Measurements from ENCODE around the gene FCGR3A.

FCGR3A gene

DNA sequence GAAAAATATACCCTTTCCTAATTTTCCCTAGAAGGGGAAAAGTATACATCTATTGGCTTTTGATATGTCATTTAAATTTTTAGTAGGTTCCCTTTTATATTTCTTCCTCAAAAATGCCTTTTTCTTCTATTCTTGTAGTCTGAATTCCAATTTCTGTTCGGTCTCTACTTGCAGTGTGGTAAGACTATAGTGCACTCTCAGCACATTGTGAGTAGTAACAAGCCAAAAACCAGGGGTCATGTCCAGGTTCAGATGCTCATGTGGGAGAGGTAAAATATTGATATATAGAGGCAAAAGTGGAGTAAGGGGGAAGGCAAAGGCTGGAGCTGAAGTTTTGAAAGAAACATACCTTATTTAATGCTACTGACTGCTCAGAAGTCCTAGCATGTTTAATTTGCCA lies 48.4 kb downstream of the FCGR3A start:
- DNase-seq (ENCODE audit: low spot score) = no peak

DNA sequence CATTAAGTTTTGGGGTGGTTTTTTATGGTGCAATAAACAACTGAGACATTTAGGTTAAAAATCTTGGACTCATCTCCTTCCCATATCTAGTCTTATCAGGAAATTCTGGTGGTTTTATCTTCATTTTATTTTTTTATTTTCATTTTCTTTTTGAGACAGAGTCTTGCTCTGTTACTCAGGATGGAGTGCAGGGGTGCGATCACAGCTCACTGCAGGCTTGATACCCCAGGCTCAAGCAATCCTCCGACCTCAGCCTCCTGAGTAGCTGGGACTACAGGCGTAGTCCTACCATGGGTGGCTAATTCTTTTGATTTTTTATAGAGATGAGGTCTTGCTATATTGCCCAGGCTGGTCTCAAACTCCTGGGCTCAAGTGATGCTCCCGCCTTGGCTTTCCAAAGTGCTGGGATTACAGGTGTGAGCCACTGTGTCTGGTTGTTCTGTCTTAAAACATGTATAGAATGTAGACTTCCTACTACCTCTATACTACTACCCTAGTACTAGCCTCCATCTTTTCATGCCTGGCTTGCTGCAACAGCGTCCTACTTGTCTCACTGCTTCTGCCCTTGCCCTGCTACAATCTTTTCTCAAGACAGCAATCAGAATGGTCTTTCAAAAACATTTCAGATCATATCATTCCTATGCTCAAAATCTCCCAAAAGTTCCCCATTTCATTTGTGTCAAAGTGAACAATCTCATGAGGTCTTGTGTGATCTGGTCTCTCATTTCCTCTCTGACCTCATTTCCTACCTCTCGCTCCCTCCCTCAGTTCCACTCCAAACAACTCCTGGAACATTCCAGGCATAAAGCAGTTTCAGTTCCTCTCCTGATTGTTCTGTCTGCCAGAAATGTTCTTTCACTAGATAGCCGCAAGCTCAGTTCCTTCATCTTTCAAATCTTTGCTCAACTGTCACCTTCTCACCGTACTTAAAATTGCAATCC lies 50.2 kb downstream of the FCGR3A start:
- DNase-seq (ENCODE audit: low spot score) = no peak

DNA sequence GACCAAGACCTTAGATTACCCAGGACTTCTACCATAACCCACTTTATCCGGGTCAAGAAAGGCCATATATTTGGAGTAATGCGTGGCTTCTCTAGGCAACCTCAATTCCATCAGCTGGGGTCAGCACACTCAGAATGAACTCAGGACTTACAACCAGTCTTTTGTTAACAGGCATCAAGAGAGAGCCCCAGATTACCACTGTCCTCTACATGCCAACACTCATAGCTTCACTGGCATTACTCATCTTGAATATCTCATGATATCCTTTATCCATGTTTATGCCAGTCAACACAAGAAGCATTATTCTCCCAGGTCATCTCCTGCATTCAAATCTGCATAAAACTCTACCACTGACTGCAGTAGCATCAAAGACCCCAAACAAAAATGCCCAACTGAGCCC lies 51.0 kb downstream of the FCGR3A start:
- DNase-seq (ENCODE audit: low spot score) = no peak

DNA sequence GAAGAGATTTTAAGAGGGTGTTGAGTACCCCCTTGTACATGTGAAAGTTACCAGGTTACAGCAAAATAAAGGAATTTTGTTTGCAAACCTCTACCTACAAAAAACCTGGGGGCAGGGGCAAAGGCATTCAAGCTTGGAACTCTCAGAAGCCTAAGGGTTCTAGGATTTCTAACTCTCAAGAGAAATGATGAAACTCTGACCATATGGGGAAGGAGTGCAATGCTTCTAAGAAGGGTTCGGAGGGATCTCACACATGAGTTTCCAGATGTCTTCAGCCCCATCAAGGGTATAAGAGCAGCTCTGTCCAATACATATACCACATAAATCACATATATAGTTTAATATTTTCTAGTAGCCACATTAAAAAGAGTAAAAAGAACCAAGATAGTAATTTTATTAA lies 51.7 kb downstream of the FCGR3A start:
- no peak for DNase-seq (ENCODE audit: low spot score)

DNA sequence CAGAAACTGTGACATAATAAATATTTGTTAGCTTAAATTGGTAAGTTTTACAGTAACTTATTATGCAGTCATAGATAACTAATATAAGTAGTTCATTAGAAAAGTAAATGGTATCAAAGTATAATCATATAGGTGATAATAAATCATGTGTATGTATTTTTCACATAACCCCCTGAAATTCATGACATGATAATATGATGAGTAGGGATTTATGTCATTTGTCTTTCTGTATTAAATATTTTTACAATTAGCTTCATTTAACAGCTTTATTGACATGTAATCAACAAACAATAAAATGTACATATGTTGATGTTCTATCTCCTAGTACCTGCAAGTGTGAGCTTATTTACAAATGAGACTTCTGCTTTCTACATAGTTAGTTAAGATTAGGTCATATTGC lies 54.1 kb downstream of the FCGR3A start:
- no peak for DNase-seq (ENCODE audit: low spot score)

DNA sequence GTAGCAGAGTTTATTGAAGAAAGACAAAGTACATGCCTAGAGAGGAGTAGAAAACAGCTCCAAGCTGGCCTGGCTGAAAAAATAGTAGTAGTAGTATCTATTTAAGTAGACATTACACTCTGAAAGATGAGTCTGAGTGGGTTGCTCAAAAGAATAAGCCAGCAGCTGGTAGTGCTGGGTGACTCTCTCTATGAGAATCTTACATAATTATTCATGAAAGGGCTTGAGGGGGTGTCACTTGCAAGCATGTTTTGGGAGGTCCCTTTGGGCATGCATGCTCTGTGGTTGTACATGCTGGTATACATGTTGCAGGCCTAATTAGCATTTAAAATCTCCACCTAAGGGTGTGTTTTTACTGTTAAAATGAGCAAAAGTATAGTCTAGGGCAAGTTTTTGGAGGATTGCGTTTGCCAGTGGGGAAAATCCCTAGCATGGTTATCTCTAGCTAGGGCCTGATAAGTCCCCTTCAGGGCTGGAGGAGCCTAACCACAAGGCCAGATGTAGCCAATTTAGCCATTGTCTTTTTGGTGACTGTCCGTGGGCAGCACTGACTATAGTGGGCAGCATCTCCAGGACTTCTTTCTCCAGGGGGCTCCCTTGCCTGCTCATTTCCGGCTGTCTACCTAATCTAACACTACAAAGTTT lies 55.4 kb downstream of the FCGR3A start:
- DNase-seq (ENCODE audit: low spot score) = no peak

DNA sequence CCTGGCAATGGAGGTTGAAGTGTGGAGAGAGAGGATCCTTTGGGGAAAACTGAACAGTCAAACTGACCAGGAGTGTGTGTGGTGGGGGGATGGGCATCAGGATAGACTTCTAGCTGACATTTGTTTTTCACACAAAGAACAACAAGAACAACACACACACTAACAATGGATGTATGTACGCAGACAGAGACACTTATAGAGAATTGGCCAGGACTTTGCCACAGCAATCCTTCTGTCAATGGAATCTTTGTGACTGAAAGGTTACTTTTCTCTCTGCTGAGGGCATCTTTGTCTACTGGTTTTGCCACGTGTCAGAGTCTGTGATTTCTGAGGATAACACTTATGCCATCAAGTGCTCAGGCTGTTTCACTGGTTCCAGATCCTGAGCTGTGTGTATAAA lies 56.8 kb downstream of the FCGR3A start:
- DNase-seq (ENCODE audit: low spot score) = no peak

Measured in HuH-7 (cell line).